Liver (tissue), 3 donors: Measurements from ENCODE around the gene ULK4.

Experiments used
- ATF3 ChIP-seq: IDR thresholded peaks from 2 replicates; pipeline ENCODE4 v1.6.1; 2016; ENCODE audit warnings: antibody characterized with exemption
- HNF4A ChIP-seq, 2 donors: conservative IDR thresholded peaks; 2 replicates each; pipeline ENCODE4 v1.6.1; 2016; ENCODE audit warnings: antibody characterized with exemption in 2 of 2, mild to moderate bottlenecking in 2 of 2
- TF ChIP-seq, protein P1 (sequence below): fragments of 150-350 bp; IDR thresholded peaks from 2 replicates; pipeline ENCODE4 v1.5.1; 2017; ENCODE audit warnings: improper control_type of control experiment, low read depth, low read length; ENCODE audit not compliant: missing input control
- TF ChIP-seq, protein P2 (sequence below): IDR thresholded peaks from 2 replicates; pipeline ENCODE4 v1.6.1; 2016; ENCODE audit warnings: antibody characterized with exemption
- donor health status: healthy.
- donor health status: healthy.

- TF ChIP-seq, protein P1, sequence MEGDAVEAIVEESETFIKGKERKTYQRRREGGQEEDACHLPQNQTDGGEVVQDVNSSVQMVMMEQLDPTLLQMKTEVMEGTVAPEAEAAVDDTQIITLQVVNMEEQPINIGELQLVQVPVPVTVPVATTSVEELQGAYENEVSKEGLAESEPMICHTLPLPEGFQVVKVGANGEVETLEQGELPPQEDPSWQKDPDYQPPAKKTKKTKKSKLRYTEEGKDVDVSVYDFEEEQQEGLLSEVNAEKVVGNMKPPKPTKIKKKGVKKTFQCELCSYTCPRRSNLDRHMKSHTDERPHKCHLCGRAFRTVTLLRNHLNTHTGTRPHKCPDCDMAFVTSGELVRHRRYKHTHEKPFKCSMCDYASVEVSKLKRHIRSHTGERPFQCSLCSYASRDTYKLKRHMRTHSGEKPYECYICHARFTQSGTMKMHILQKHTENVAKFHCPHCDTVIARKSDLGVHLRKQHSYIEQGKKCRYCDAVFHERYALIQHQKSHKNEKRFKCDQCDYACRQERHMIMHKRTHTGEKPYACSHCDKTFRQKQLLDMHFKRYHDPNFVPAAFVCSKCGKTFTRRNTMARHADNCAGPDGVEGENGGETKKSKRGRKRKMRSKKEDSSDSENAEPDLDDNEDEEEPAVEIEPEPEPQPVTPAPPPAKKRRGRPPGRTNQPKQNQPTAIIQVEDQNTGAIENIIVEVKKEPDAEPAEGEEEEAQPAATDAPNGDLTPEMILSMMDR: no peak
- TF ChIP-seq ATF3: no peak
- TF ChIP-seq, protein P2, sequence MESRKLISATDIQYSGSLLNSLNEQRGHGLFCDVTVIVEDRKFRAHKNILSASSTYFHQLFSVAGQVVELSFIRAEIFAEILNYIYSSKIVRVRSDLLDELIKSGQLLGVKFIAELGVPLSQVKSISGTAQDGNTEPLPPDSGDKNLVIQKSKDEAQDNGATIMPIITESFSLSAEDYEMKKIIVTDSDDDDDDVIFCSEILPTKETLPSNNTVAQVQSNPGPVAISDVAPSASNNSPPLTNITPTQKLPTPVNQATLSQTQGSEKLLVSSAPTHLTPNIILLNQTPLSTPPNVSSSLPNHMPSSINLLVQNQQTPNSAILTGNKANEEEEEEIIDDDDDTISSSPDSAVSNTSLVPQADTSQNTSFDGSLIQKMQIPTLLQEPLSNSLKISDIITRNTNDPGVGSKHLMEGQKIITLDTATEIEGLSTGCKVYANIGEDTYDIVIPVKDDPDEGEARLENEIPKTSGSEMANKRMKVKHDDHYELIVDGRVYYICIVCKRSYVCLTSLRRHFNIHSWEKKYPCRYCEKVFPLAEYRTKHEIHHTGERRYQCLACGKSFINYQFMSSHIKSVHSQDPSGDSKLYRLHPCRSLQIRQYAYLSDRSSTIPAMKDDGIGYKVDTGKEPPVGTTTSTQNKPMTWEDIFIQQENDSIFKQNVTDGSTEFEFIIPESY: no peak
- TF ChIP-seq HNF4A (conservative IDR thresholded peaks at IDR 0.05): no peak
These were observed 169.1 kb downstream of the ULK4 start for GRCh38 chr3:41792806-41793205.
